22Rv1 (cell line): ENCODE data around the gene PROKR2.

Experiments
- CTCF ChIP-seq: fragments of 450-650 bp; IDR thresholded peaks from 2 replicates; pipeline ENCODE4 v1.5.1; 2017; ENCODE audit warnings: mild to moderate bottlenecking
- ZFX ChIP-seq: fragments of 450-650 bp; IDR thresholded peaks from 2 replicates; pipeline ENCODE4 v1.6.1; 2017; ENCODE audit warnings: antibody characterized with exemption, borderline replicate concordance

GRCh38 chr20:5282561-5282960 lies 34.2 kb downstream of the PROKR2 start:
- TF ChIP-seq CTCF, result no peak
- no peak for TF ChIP-seq ZFX
